Breast epithelium (tissue), 4 donors: ENCODE results near the gene PPARA. TPM values are rescaled to one million over a fixed set of nuclear protein-coding genes. Genes with fewer than 3 reads are reported as not detected.

Experiments used
- DNase-seq, 2 donors: peaks; one replicate each; pipeline ENCODE4 v3.0.0-alpha.2; 2019; ENCODE audit warnings: low spot score in 2 of 2
- H3K27ac ChIP-seq, 2 donors: fragments of 200-600 bp; sonication (generic) in 1 of 2; one replicate each; pipeline ENCODE4 v1.5.1; 2016 to 2019; ENCODE audit warnings: mild to moderate bottlenecking in 1 of 2
- H3K27me3 ChIP-seq, 2 donors: fragments of 200-600 bp; sonication (generic) in 1 of 2; one replicate each; pipeline versions ENCODE4 v1.5.1 to v1.6.0; 2017 to 2019; ENCODE audit warnings: control low read depth in 1 of 2, mild to moderate bottlenecking in 1 of 2
- H3K36me3 ChIP-seq: fragments of 200-600 bp; one replicate; pipeline ENCODE4 v1.5.1; 2019
- H3K4me1 ChIP-seq, 2 donors: fragments of 200-600 bp; sonication (generic); one replicate each; pipeline ENCODE4 v1.5.1; 2016 to 2019; ENCODE audit warnings: control low read depth in 1 of 2
- H3K4me3 ChIP-seq, 3 donors: fragments of 200-600 bp; sonication (generic); 1 replicate in 2 of 3; 2 replicates in 1 of 3; pipeline ENCODE4 v1.5.1; 2016 to 2019; ENCODE audit warnings: mild to moderate bottlenecking in 3 of 3, moderate library complexity in 2 of 3
- H3K9me3 ChIP-seq, 2 donors: fragments of 200-600 bp; sonication (generic) in 1 of 2; one replicate each; pipeline ENCODE4 v1.5.1; 2016 to 2019; ENCODE audit warnings: control low read depth in 1 of 2
- POLR2A ChIP-seq: fragments of 450-650 bp; IDR thresholded peaks from one replicate; pipeline ENCODE4 v1.6.1; 2016; ENCODE audit warnings: antibody characterized with exemption, mild to moderate bottlenecking, moderate library complexity
- POLR2AphosphoS5 ChIP-seq, 3 donors: sonication (generic); formaldehyde crosslinking; IDR thresholded peaks; one replicate each; pipeline ENCODE4 v1.6.1; 2017; ENCODE audit warnings: antibody characterized with exemption in 3 of 3
- intact Hi-C: fragments of 100-400 bp; cut with DNase I; formaldehyde crosslinking; loops from one replicate; pipeline ENCODE4 v1.15.1; 2023; ENCODE audit warnings: low total_unique reads
- total RNA-seq, 3 donors: library from RNA; depleted of rRNA; stranded (reverse); fragments of >200 nt; gene quantifications; one replicate each; pipeline ENCODE4 v1.1.0, GENCODE V29; 2016
- TF ChIP-seq, protein P1 (sequence below), 3 donors: fragments of 450-650 bp; IDR thresholded peaks; one replicate each; pipeline ENCODE4 v1.5.1; 2016 to 2017; ENCODE audit warnings: antibody characterized with exemption in 3 of 3, mild to moderate bottlenecking in 3 of 3, moderate library complexity in 3 of 3

Gene PPARA
- total RNA-seq, 3 donors from 2014 or later, result 15.2 to 31.0 (median 22.3) TPM

GRCh38 chr22:46245511-46245910, 95.2 kb downstream of the PPARA start:
- Histone ChIP-seq H3K4me3 (no peak overlapping the region), H3K27ac (no peak overlapping the region), H3K9me3 (no peaks in the 10 kb centered on the region), H3K36me3 (no peaks in the 10 kb centered on the region), H3K4me1 (peaks cover 0 to 5% of the 10 kb centered on the region in 2 donors), H3K27me3 (no peaks in the 10 kb centered on the region)
- intact Hi-C loops, result no loop called here
- DNase-seq, result no peak
- TF ChIP-seq POLR2AphosphoS5 (IDR thresholded peaks at IDR 0.05), result no peak
- no peak for TF ChIP-seq POLR2A
- TF ChIP-seq, protein P1, sequence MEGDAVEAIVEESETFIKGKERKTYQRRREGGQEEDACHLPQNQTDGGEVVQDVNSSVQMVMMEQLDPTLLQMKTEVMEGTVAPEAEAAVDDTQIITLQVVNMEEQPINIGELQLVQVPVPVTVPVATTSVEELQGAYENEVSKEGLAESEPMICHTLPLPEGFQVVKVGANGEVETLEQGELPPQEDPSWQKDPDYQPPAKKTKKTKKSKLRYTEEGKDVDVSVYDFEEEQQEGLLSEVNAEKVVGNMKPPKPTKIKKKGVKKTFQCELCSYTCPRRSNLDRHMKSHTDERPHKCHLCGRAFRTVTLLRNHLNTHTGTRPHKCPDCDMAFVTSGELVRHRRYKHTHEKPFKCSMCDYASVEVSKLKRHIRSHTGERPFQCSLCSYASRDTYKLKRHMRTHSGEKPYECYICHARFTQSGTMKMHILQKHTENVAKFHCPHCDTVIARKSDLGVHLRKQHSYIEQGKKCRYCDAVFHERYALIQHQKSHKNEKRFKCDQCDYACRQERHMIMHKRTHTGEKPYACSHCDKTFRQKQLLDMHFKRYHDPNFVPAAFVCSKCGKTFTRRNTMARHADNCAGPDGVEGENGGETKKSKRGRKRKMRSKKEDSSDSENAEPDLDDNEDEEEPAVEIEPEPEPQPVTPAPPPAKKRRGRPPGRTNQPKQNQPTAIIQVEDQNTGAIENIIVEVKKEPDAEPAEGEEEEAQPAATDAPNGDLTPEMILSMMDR (IDR thresholded peaks at IDR 0.05), result no peak

DNA sequence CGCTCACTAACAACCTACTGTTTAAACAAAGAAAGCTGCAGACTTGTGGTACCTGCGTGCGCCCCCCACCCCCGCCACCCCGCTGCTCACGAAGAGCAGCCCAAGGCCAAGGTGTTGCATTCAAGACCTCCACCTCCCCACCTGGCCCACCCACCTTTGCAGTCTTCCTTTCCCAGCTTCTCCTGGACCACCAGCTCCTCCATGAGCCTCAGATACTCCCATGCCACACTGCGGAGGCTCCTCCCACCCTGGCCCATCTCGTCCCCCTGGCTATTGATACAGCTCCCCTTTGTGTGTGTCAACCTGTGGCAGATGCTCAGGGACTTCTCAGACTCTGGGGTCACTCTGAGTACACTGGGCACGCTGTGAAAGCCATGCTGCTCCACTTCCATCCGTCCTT, 95.9 kb downstream of the PPARA start:
- intact Hi-C loops, result no loop called here
- Histone ChIP-seq H3K4me1 (peaks cover 0 to 5% of the 10 kb centered on the region in 2 donors), H3K36me3 (no peaks in the 10 kb centered on the region), H3K9me3 (no peaks in the 10 kb centered on the region), H3K4me3 (no peak overlapping the region), H3K27me3 (no peaks in the 10 kb centered on the region), H3K27ac (no peak overlapping the region)
- TF ChIP-seq POLR2A (no peak), POLR2AphosphoS5 (IDR thresholded peaks at IDR 0.05) (no peak)
- TF ChIP-seq, protein P1 (IDR thresholded peaks at IDR 0.05), result no peak
- DNase-seq, result no peak

DNA sequence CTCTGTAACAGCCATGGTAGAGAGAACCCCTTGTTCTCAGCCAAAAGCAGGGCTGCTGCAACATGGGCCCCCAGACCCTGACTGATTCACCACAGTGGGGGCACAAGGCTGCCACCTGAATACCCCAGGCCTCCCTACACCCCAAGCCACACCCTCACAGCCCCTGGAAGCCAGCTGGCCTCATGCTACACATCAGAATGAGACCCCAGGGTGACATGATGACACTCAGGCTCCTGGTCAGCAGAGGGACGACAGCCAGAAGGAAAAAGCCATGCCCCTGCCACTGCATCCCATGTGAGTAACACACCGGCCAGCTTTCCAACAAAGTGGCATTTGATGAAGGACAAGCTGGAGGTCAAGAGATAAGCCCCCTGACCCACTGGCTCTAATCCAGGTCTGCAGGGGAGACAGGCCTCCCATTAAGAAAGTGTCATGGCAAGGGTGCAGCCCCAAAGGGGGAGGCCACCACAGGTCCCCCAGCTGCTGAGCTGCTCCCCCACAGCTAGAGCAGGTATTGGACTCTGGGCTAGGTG, 97.2 kb downstream of the PPARA start:
- Histone ChIP-seq H3K36me3 (no peaks in the 10 kb centered on the region), H3K27me3 (no peaks in the 10 kb centered on the region), H3K27ac (no peak overlapping the region), H3K9me3 (no peaks in the 10 kb centered on the region), H3K4me1 (peaks cover 0 to 5% of the 10 kb centered on the region in 2 donors), H3K4me3 (no peak overlapping the region)
- TF ChIP-seq POLR2AphosphoS5 (IDR thresholded peaks at IDR 0.05), result no peak
- TF ChIP-seq, protein P1 (IDR thresholded peaks at IDR 0.05), result no peak
- TF ChIP-seq POLR2A, result no peak
- intact Hi-C loops, result no loop called here
- no peak for DNase-seq

DNA sequence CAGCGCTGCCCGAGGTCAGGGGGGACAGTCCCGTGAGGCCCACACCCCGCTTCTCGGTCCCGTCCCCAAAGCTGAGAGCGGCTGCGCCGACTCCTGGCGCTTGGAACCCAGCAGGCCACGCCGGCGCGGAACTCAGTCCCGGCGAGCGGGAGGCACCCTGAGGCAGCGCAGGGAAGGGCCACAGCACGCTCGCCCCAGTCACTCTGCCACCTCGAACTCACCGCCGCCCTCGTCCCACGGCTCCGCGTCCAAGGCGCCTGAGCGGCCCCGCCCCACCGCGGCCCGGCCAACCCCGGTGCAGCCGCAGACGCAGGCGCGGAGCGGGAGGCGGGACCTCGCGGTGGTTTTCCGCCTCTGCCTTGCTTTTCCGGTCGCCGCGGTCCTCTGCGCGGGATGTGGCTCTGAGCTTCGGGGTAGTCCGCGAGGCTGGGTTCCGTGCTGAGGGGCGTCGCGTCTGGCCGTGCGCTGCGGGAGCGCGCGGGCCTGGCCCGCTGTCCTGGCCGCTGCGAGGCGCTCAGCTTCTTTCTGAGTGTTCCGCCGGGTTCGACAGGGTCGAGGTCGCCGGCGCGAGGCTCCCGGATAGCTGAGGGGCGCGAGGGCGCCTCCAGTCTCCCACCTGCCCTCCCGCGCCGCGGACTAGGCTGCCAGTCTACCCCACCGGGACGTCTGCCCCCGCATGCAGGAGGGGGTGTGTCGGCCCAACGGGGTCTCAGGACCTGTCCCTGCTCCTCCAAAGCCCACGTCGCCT, 99.9 kb downstream of the PPARA start, which contains the start of gene CDPF1:
Gene CDPF1, minus strand, starts transcription at position 259 of the 748 bp plus-strand sequence. CDS start 2,009 bp downstream, outside the sequence.
- Histone ChIP-seq H3K27ac (peak within 1 kb of the TSS; percentile 83 to 86), H3K4me3 (peak within 1 kb of the TSS; percentile 81 to 88 (median 82)), H3K27me3 (no peaks in the 10 kb centered on the region), H3K4me1 (peaks cover 0 to 5% of the 10 kb centered on the region in 2 donors), H3K9me3 (no peaks in the 10 kb centered on the region), H3K36me3 (no peaks in the 10 kb centered on the region)
- peak; percentile 58 to 77 (median 70) for TF ChIP-seq POLR2AphosphoS5 (IDR thresholded peaks at IDR 0.05)
- TF ChIP-seq, protein P1 (IDR thresholded peaks at IDR 0.05), result no peak
- TF ChIP-seq POLR2A, result peak; percentile 52
- intact Hi-C loops, result loop anchor here (1.0 kb wide), 1 partner anchor 87 kb away; no protein-coding TSS in a partner anchor
- peak; percentile 80 to 91 for DNase-seq

GRCh38 chr22:46250783-46251125, 100.4 kb downstream of the PPARA start:
- peak overlapping the region; percentile 81 to 88 (median 82) for H3K4me3 ChIP-seq
- no peaks in the 10 kb centered on the region for H3K36me3 ChIP-seq
- no peak for DNase-seq
- H3K27me3 ChIP-seq, result no peaks in the 10 kb centered on the region
- H3K4me1 ChIP-seq, result peaks cover 0 to 5% of the 10 kb centered on the region in 2 donors
- intact Hi-C loops, result loop anchor here (1.0 kb wide), 1 partner anchor 87 kb away; no protein-coding TSS in a partner anchor
- no peaks in the 10 kb centered on the region for H3K9me3 ChIP-seq
- H3K27ac ChIP-seq, result peak overlapping the region; percentile 83 to 86
- TF ChIP-seq POLR2AphosphoS5 (IDR thresholded peaks at IDR 0.05), result no peak
- TF ChIP-seq, protein P1 (IDR thresholded peaks at IDR 0.05), result no peak
- no peak for TF ChIP-seq POLR2A
